B cell (primary cell): Measurements from ENCODE around the gene PEA15. TPM values are rescaled to one million over a fixed set of nuclear protein-coding genes. Genes with fewer than 3 reads are reported as not detected.

Experiments used
- ATAC-seq: fragments of 200-7000 bp; cut with Tn5 transposase; one replicate; pipeline ENCODE4 v1.10.0; 2021; ENCODE audit warnings: low read depth, mild to moderate bottlenecking, moderate number of reproducible peaks, moderate library complexity
- CTCF ChIA-PET: fragments of 350-600 bp; sonication (Branson Sonifier 250); formaldehyde crosslinking; loops from one replicate; lab custom pipeline; 2021; ENCODE audit warnings: antibody characterized with exemption, inconsistent platforms; lab: Charles Lee
- POLR2A ChIA-PET: fragments of 350-600 bp; sonication (Branson Sonifier 250); formaldehyde crosslinking; loops from one replicate; lab custom pipeline; 2021; ENCODE audit warnings: antibody characterized with exemption; lab: Charles Lee
- DNase-seq: peaks from one replicate; pipeline ENCODE4 v3.0.0; 2013
- H2AFZ ChIP-seq: 2 replicates; pipeline ENCODE4 v1.6.1; 2012; ENCODE audit warnings: mild to moderate bottlenecking, low read depth, low read length; ENCODE audit not compliant: insufficient read depth, poor library complexity, severe bottlenecking
- H3K27ac ChIP-seq, 2 donors: 1 replicate in 1 of 2; 2 replicates in 1 of 2; pipeline ENCODE4 v1.5.1; 2012 to 2013; ENCODE audit warnings: low read length in 2 of 2, mild to moderate bottlenecking in 2 of 2, moderate library complexity in 1 of 2
- H3K27me3 ChIP-seq, 4 experiments: fragments of 200-600 bp in 1 of 4; sonication (generic) in 1 of 4; replicated peaks in 1 of 4; 1 replicate in 2 of 4; 2 replicates in 2 of 4; pipeline versions ENCODE4 v1.6.1 to v1.7.0; 2013 to 2016; ENCODE audit warnings: low read length in 3 of 4, mild to moderate bottlenecking in 2 of 4, mixed read lengths in 1 of 4, moderate library complexity in 1 of 4; ENCODE audit not compliant: insufficient read depth in 4 of 4, control insufficient read depth in 3 of 4; ENCODE audit errors: control extremely low read depth in 1 of 4
- H3K36me3 ChIP-seq, 2 experiments: replicated peaks in 1 of 2; 1 replicate in 1 of 2; 2 replicates in 1 of 2; pipeline versions ENCODE4 v1.6.1 to v1.7.1; 2013; ENCODE audit warnings: low read length in 1 of 2; ENCODE audit not compliant: insufficient read depth in 2 of 2, control insufficient read depth in 1 of 2; ENCODE audit errors: control extremely low read depth in 1 of 2, extremely low read depth in 1 of 2
- H3K4me1 ChIP-seq, 2 donors: fragments of 200-600 bp in 1 of 2; sonication (generic) in 1 of 2; 1 replicate in 1 of 2; 2 replicates in 1 of 2; pipeline versions ENCODE4 v1.5.1 to v1.6.1; 2013 to 2017; ENCODE audit warnings: low read length in 2 of 2; ENCODE audit not compliant: control insufficient read depth in 2 of 2, insufficient read depth in 2 of 2
- H3K4me2 ChIP-seq: replicated peaks from 2 replicates; pipeline ENCODE3; 2012; ENCODE audit warnings: mild to moderate bottlenecking, low read depth, low read length; ENCODE audit not compliant: poor library complexity, severe bottlenecking
- H3K4me3 ChIP-seq, 5 experiments: fragments of 200-600 bp in 1 of 5; sonication (generic) in 1 of 5; 1 replicate in 3 of 5; 2 replicates in 2 of 5; pipeline versions ENCODE4 v1.5.1 to v1.7.0; 2011 to 2016; ENCODE audit warnings: low read length in 4 of 5, mild to moderate bottlenecking in 4 of 5, low read depth in 2 of 5, control low read depth in 1 of 5, moderate library complexity in 1 of 5; ENCODE audit not compliant: insufficient read depth in 1 of 5; ENCODE audit errors: control extremely low read depth in 1 of 5, extremely low read depth in 1 of 5
- H3K79me2 ChIP-seq: fragments of 200-600 bp; sonication (generic); one replicate; pipeline ENCODE4 v1.6.0; 2016; ENCODE audit warnings: low read length; ENCODE audit not compliant: control insufficient read depth, insufficient read depth
- H3K9ac ChIP-seq: fragments of 200-600 bp; sonication (generic); 2 replicates; pipeline ENCODE4 v1.6.1; 2017; ENCODE audit warnings: mild to moderate bottlenecking, low read length, moderate library complexity
- H3K9me3 ChIP-seq, 3 donors: one replicate each; pipeline versions ENCODE4 v1.6.1 to v1.7.1; 2013; ENCODE audit warnings: low read length in 2 of 3; ENCODE audit not compliant: control insufficient read depth in 2 of 3, insufficient read depth in 1 of 3; ENCODE audit errors: control extremely low read depth in 1 of 3
- H4K20me1 ChIP-seq: 2 replicates; pipeline ENCODE4 v1.6.0; 2012; ENCODE audit warnings: mild to moderate bottlenecking, low read length; ENCODE audit not compliant: insufficient read depth, control insufficient read depth, poor library complexity, severe bottlenecking
- H3K27ac Mint-ChIP-seq: one replicate; pipeline ENCODE4 v1.8.0; 2021; ENCODE audit warnings: mixed read lengths
- H3K27me3 Mint-ChIP-seq: one replicate; pipeline ENCODE4 v1.8.0; 2021; ENCODE audit warnings: mixed read lengths
- H3K4me1 Mint-ChIP-seq: one replicate; pipeline ENCODE4 v1.8.0; 2021; ENCODE audit warnings: mixed read lengths
- H3K4me3 Mint-ChIP-seq: one replicate; pipeline ENCODE4 v1.8.0; 2021; ENCODE audit warnings: mixed read lengths
- H3K9me3 Mint-ChIP-seq: one replicate; pipeline ENCODE4 v1.8.0; 2022; ENCODE audit warnings: mixed read lengths; ENCODE audit not compliant: insufficient read depth
- CTCF ChIP-seq: fragments of 200-600 bp; IDR thresholded peaks from one replicate; pipeline ENCODE4 v1.8.0; 2022; ENCODE audit warnings: antibody characterized with exemption, mild to moderate bottlenecking
- EZH2 ChIP-seq: IDR thresholded peaks from 2 replicates; pipeline ENCODE4 v1.6.1; 2012; ENCODE audit warnings: borderline replicate concordance, low read depth, mild to moderate bottlenecking, moderate library complexity, low read length; ENCODE audit not compliant: insufficient read depth, poor library complexity, severe bottlenecking
- WGBS: methylation state at CpG from one replicate; pipeline ENCODE4 v1.1.5; 2013; ENCODE audit warnings: missing lambda C conversion rate; ENCODE audit not compliant: insufficient coverage; 5-methylcytosine and 5-hydroxymethylcytosine counted together
- intact Hi-C: fragments of 100-400 bp; cut with micrococcal nuclease; formaldehyde crosslinking; loops from one replicate; pipeline ENCODE4 v1.10.0; 2022
- polyA plus RNA-seq: library from polyadenylated mRNA; depleted of rRNA; stranded (reverse); fragments of >200 nt; gene quantifications from 2 replicates; pipeline ENCODE4 v1.2.3, GENCODE V29; 2012
- total RNA-seq, 2 donors: library from RNA; stranded (reverse); fragments of 120-200 nt in 1 of 2; gene quantifications; 1 replicate in 1 of 2; 2 replicates in 1 of 2; pipeline versions ENCODE4 v1.2.3 to v1.2.4, GENCODE V29; 2013 to 2022

The PEA15 gene
- total and polyA plus RNA-seq, 2 donors (not counting 1 experiment from before 2014, with no cell fraction given) = 81.7 to 91.4 TPM

GRCh38 chr1:160158031-160158430 lies 47.2 kb upstream of the PEA15 start:
- intact Hi-C loops = no loop called here
- DNase-seq (no peak), ATAC-seq (no peak)
- H3K27me3 ChIP-seq = no peaks in the 10 kb centered on the region
- TF ChIP-seq CTCF = no peak
- TF ChIP-seq EZH2 = no peak
- no peak overlapping the region for H2AFZ ChIP-seq
- Mint-ChIP-seq H3K4me1 (no peaks in the 10 kb centered on the region), H3K27me3 (peaks cover 4% of the 10 kb centered on the region), H3K4me3 (no peak overlapping the region), H3K9me3 (no peaks in the 10 kb centered on the region), H3K27ac (no peak overlapping the region)
- H3K9ac ChIP-seq = no peak overlapping the region
- 90% methylated on average over 2 of the region's 3 CpGs for WGBS
- no peak overlapping the region for H3K4me3 ChIP-seq
- no peaks in the 10 kb centered on the region for H3K79me2 ChIP-seq
- no peaks in the 10 kb centered on the region for H3K4me1 ChIP-seq
- no peaks in the 10 kb centered on the region for H3K9me3 ChIP-seq
- no peak overlapping the region for H3K4me2 ChIP-seq
- no peaks in the 10 kb centered on the region for H4K20me1 ChIP-seq
- H3K27ac ChIP-seq = no peak overlapping the region
- POLR2A ChIA-PET = no interaction called here
- no peaks in the 10 kb centered on the region for H3K36me3 ChIP-seq
- CTCF ChIA-PET = interaction anchor here (0.5 kb wide), 1 partner anchor 93 kb away, joined by 3 read pairs; no protein-coding TSS in a partner anchor

DNA sequence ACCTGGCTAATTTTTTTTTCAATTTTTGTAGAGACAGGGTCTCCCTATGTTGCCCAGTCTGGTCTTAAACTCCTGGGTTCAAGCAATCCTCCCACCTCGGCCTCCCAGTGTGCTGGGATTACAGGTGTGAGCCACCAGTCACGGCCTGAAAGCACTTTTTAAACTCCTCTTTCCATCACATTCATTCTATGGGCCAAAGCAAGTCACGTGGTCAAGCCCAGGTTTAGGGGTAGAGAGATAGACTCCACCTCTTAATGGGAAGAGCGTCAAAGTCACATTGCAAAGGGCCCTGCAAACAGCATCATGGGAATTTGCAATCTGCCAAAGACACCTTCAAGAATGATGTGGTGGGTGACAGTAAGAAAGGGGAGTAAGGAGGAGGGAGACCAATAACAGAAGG lies 46.6 kb upstream of the PEA15 start:
- ChIA-PET POLR2A (no interaction called here), CTCF (no interaction called here)
- no peaks in the 10 kb centered on the region for H3K4me1 ChIP-seq
- H3K9me3 ChIP-seq = no peaks in the 10 kb centered on the region
- 93% methylated on average over 2 of the region's 4 CpGs for WGBS
- no peak for DNase-seq
- Mint-ChIP-seq H3K9me3 (no peaks in the 10 kb centered on the region), H3K27me3 (peaks cover 4% of the 10 kb centered on the region), H3K4me3 (no peak overlapping the region), H3K27ac (no peak overlapping the region), H3K4me1 (no peaks in the 10 kb centered on the region)
- H2AFZ ChIP-seq = no peak overlapping the region
- no peak overlapping the region for H3K4me2 ChIP-seq
- H3K27ac ChIP-seq = no peak overlapping the region
- no peak overlapping the region for H3K9ac ChIP-seq
- H3K79me2 ChIP-seq = no peaks in the 10 kb centered on the region
- H3K27me3 ChIP-seq = no peaks in the 10 kb centered on the region
- intact Hi-C loops = no loop called here
- no peak for TF ChIP-seq EZH2
- no peak for TF ChIP-seq CTCF
- no peaks in the 10 kb centered on the region for H3K36me3 ChIP-seq
- ATAC-seq = no peak
- no peaks in the 10 kb centered on the region for H4K20me1 ChIP-seq
- no peak overlapping the region for H3K4me3 ChIP-seq
